BLaER1 (cell line): Measurements from ENCODE around the gene HOXC4.

Experiments used
- H3K27ac ChIP-seq: shearing (Covaris generic); formaldehyde crosslinking; 2 replicates; pipeline ENCODE4 v1.8.1; 2022
- H3K27me3 ChIP-seq: shearing (Covaris generic); formaldehyde crosslinking; 2 replicates; pipeline ENCODE4 v1.8.1; 2022
- H3K36me3 ChIP-seq: shearing (Covaris generic); formaldehyde crosslinking; 2 replicates; pipeline ENCODE4 v1.8.1; 2022
- H3K4me1 ChIP-seq: shearing (Covaris generic); formaldehyde crosslinking; 2 replicates; pipeline ENCODE4 v1.8.1; 2022
- H3K4me2 ChIP-seq: shearing (Covaris generic); formaldehyde crosslinking; 2 replicates; pipeline ENCODE4 v1.8.1; 2022
- H3K4me3 ChIP-seq: shearing (Covaris generic); formaldehyde crosslinking; 2 replicates; pipeline ENCODE4 v1.8.1; 2022
- H3K9ac ChIP-seq: shearing (Covaris generic); formaldehyde crosslinking; 2 replicates; pipeline ENCODE4 v1.8.1; 2022
- H3K9me3 ChIP-seq: shearing (Covaris generic); formaldehyde crosslinking; 2 replicates; pipeline ENCODE4 v1.8.1; 2022
- H4K20me1 ChIP-seq: shearing (Covaris generic); formaldehyde crosslinking; 2 replicates; pipeline ENCODE4 v1.8.1; 2022
- Cebpa-rat ChIP-seq: shearing (Covaris generic); IDR thresholded peaks from 2 replicates; pipeline ENCODE4 v1.8.1; 2022

Gene HOXC4

GRCh38 chr12:54021432-54022013 is 32.1 kb upstream of the HOXC4 start:
- Histone ChIP-seq H3K9me3 (no peaks in the 10 kb centered on the region), H3K9ac (no peak overlapping the region), H4K20me1 (peaks cover 96% of the 10 kb centered on the region), H3K27ac (no peak overlapping the region), H3K4me2 (no peak overlapping the region), H3K27me3 (peaks cover 100% of the 10 kb centered on the region), H3K4me3 (no peak overlapping the region), H3K36me3 (no peaks in the 10 kb centered on the region), H3K4me1 (no peaks in the 10 kb centered on the region)
- TF ChIP-seq Cebpa-rat = no peak

- TF ChIP-seq Cebpa-rat = no peak
- Histone ChIP-seq H3K27ac (no peak overlapping the region), H3K9ac (no peak overlapping the region), H3K27me3 (peaks cover 100% of the 10 kb centered on the region), H3K4me1 (no peaks in the 10 kb centered on the region), H3K9me3 (no peaks in the 10 kb centered on the region), H3K4me3 (no peak overlapping the region), H4K20me1 (peaks cover 95% of the 10 kb centered on the region), H3K4me2 (no peak overlapping the region), H3K36me3 (no peaks in the 10 kb centered on the region)
Measured at GRCh38 chr12:54022960-54023884, 30.4 kb upstream of the HOXC4 start.

- peaks cover 98% of the 10 kb centered on the region for H4K20me1 ChIP-seq
- no peaks in the 10 kb centered on the region for H3K9me3 ChIP-seq
- no peak overlapping the region for H3K27ac ChIP-seq
- H3K27me3 ChIP-seq = peaks cover 100% of the 10 kb centered on the region
- no peak overlapping the region for H3K4me2 ChIP-seq
- no peaks in the 10 kb centered on the region for H3K36me3 ChIP-seq
- TF ChIP-seq Cebpa-rat = no peak
- H3K9ac ChIP-seq = no peak overlapping the region
- H3K4me3 ChIP-seq = no peak overlapping the region
- H3K4me1 ChIP-seq = no peaks in the 10 kb centered on the region
Measured at GRCh38 chr12:54024127-54024526, 29.5 kb upstream of the HOXC4 start.

- no peaks in the 10 kb centered on the region for H3K4me1 ChIP-seq
- H3K27me3 ChIP-seq = peaks cover 100% of the 10 kb centered on the region
- no peak overlapping the region for H3K4me2 ChIP-seq
- no peaks in the 10 kb centered on the region for H3K9me3 ChIP-seq
- H3K4me3 ChIP-seq = no peak overlapping the region
- no peak overlapping the region for H3K27ac ChIP-seq
- peaks cover 97% of the 10 kb centered on the region for H4K20me1 ChIP-seq
- H3K9ac ChIP-seq = no peak overlapping the region
- no peaks in the 10 kb centered on the region for H3K36me3 ChIP-seq
- no peak for TF ChIP-seq Cebpa-rat
Measured at GRCh38 chr12:54024581-54025305, 28.9 kb upstream of the HOXC4 start.

GRCh38 chr12:54025499-54026405 is 27.9 kb upstream of the HOXC4 start:
- peaks cover 100% of the 10 kb centered on the region for H3K27me3 ChIP-seq
- H3K27ac ChIP-seq = no peak overlapping the region
- H3K36me3 ChIP-seq = no peaks in the 10 kb centered on the region
- no peaks in the 10 kb centered on the region; the same call in 1 of the 2 replicates for H3K9me3 ChIP-seq
- H3K4me2 ChIP-seq = no peak overlapping the region
- peaks cover 97% of the 10 kb centered on the region for H4K20me1 ChIP-seq
- H3K4me3 ChIP-seq = no peak overlapping the region
- no peak overlapping the region for H3K9ac ChIP-seq
- H3K4me1 ChIP-seq = no peaks in the 10 kb centered on the region
- TF ChIP-seq Cebpa-rat = no peak

GRCh38 chr12:54026640-54027441 is 26.8 kb upstream of the HOXC4 start:
- Histone ChIP-seq H3K4me1 (no peaks in the 10 kb centered on the region), H3K27me3 (peaks cover 100% of the 10 kb centered on the region), H4K20me1 (peaks cover 97% of the 10 kb centered on the region), H3K4me2 (no peak overlapping the region), H3K9me3 (peaks cover 9% of the 10 kb centered on the region), H3K27ac (no peak overlapping the region), H3K4me3 (no peak overlapping the region), H3K9ac (no peak overlapping the region), H3K36me3 (no peaks in the 10 kb centered on the region)
- no peak for TF ChIP-seq Cebpa-rat

GRCh38 chr12:54027442-54027786 is 26.2 kb upstream of the HOXC4 start:
- no peak for TF ChIP-seq Cebpa-rat
- no peaks in the 10 kb centered on the region for H3K4me1 ChIP-seq
- peaks cover 100% of the 10 kb centered on the region for H3K27me3 ChIP-seq
- H3K4me3 ChIP-seq = no peak overlapping the region
- no peak overlapping the region for H3K27ac ChIP-seq
- H3K36me3 ChIP-seq = no peaks in the 10 kb centered on the region
- no peak overlapping the region for H3K9ac ChIP-seq
- peaks cover 97% of the 10 kb centered on the region for H4K20me1 ChIP-seq
- peaks cover 14% of the 10 kb centered on the region for H3K9me3 ChIP-seq
- no peak overlapping the region for H3K4me2 ChIP-seq

- peaks cover 94% of the 10 kb centered on the region for H4K20me1 ChIP-seq
- no peak within 1 kb of the TSS for H3K4me2 ChIP-seq
- no peak within 1 kb of the TSS for H3K9ac ChIP-seq
- H3K4me3 ChIP-seq = no peak within 1 kb of the TSS
- H3K36me3 ChIP-seq = no peaks in the 10 kb centered on the region
- H3K9me3 ChIP-seq = peaks cover 26% of the 10 kb centered on the region
- TF ChIP-seq Cebpa-rat = no peak
- H3K27ac ChIP-seq = no peak within 1 kb of the TSS
- no peaks in the 10 kb centered on the region for H3K4me1 ChIP-seq
- H3K27me3 ChIP-seq = peaks cover 100% of the 10 kb centered on the region
Measured at GRCh38 chr12:54028314-54029201, 25.1 kb upstream of the HOXC4 start, which contains the start of gene HOXC6. HOXC6 (plus strand) TSS chr12:54028440; CDS start chr12:54028522, 82 bp downstream.
